ENCODE measurements around the gene TBX5. TPM values are rescaled to one million over a fixed set of nuclear protein-coding genes. Genes with fewer than 3 reads are reported as not detected.
A peak's percentile ranks its signal among the peaks of the same experiment; 100 is the strongest.

TBX5 gene
- total and polyA plus RNA-seq, 4 donors, result 0.33 to 0.42 TPM; not detected in 2

GRCh38 chr12:114445401-114446323, 39.7 kb upstream of the TBX5 start:
- 5% methylated on average over 32 of the region's 32 CpGs for WGBS, 2 donors
- Histone ChIP-seq H3K27ac (ENCODE audit: low read depth in 1 of 2, low read length in 2 of 2) (no peak overlapping the region), H3K4me1 (ENCODE audit: control insufficient read depth in 1 of 2, insufficient read depth in 2 of 2, low read length in 2 of 2) (no peaks in the 10 kb centered on the region), H3K9me3 (ENCODE audit: control insufficient read depth, low read length) (no peaks in the 10 kb centered on the region), H3K36me3 (ENCODE audit: control insufficient read depth in 1 of 2, insufficient read depth in 2 of 2, low read length in 1 of 2) (no peaks in the 10 kb centered on the region), H3K27me3 (ENCODE audit: control insufficient read depth in 1 of 2, insufficient read depth in 2 of 2, low read length in 1 of 2) (no peaks in the 10 kb centered on the region), H3K4me3 (ENCODE audit: low read length in 2 of 2) (no peak overlapping the region)
- intact Hi-C loops (cut with DNase I), result no loop called here
- ATAC-seq (ENCODE audit: low FRiP score), result no peak
- DNase-seq, result no peak

GRCh38 chr12:114444422-114445279, 38.7 kb upstream of the TBX5 start:
- Histone ChIP-seq H3K4me3 (ENCODE audit: low read length in 2 of 2) (no peak overlapping the region), H3K9me3 (ENCODE audit: control insufficient read depth, low read length) (no peaks in the 10 kb centered on the region), H3K36me3 (ENCODE audit: control insufficient read depth in 1 of 2, insufficient read depth in 2 of 2, low read length in 1 of 2) (no peaks in the 10 kb centered on the region), H3K4me1 (ENCODE audit: control insufficient read depth in 1 of 2, insufficient read depth in 2 of 2, low read length in 2 of 2) (no peaks in the 10 kb centered on the region), H3K27me3 (ENCODE audit: control insufficient read depth in 1 of 2, insufficient read depth in 2 of 2, low read length in 1 of 2) (no peaks in the 10 kb centered on the region), H3K27ac (ENCODE audit: low read depth in 1 of 2, low read length in 2 of 2) (no peak overlapping the region)
- intact Hi-C loops (cut with DNase I), result no loop called here
- 4 to 5% methylated on average over 44 of the region's 44 CpGs for WGBS, 2 donors
- ATAC-seq (ENCODE audit: low FRiP score), result no peak
- DNase-seq, result no peak

GRCh38 chr12:114443607-114444421, 37.9 kb upstream of the TBX5 start:
- ATAC-seq (ENCODE audit: low FRiP score), result no peak
- no peak overlapping the region for H3K27ac ChIP-seq (ENCODE audit: low read depth in 1 of 2, low read length in 2 of 2)
- H3K4me1 ChIP-seq (ENCODE audit: control insufficient read depth in 1 of 2, insufficient read depth in 2 of 2, low read length in 2 of 2), result no peaks in the 10 kb centered on the region
- intact Hi-C loops (cut with DNase I), result no loop called here
- H3K27me3 ChIP-seq (ENCODE audit: control insufficient read depth in 1 of 2, insufficient read depth in 2 of 2, low read length in 1 of 2), result no peaks in the 10 kb centered on the region
- peak in 1 of 2 donors; percentile 72 for DNase-seq
- H3K9me3 ChIP-seq (ENCODE audit: control insufficient read depth, low read length), result no peaks in the 10 kb centered on the region
- no peaks in the 10 kb centered on the region for H3K36me3 ChIP-seq (ENCODE audit: control insufficient read depth in 1 of 2, insufficient read depth in 2 of 2, low read length in 1 of 2)
- H3K4me3 ChIP-seq (ENCODE audit: low read length in 2 of 2), result no peak overlapping the region
- 1 to 2% methylated on average over 53 of the region's 53 CpGs for WGBS, 2 donors

GRCh38 chr12:114442578-114442977, 36.6 kb upstream of the TBX5 start:
- no peaks in the 10 kb centered on the region for H3K27me3 ChIP-seq (ENCODE audit: control insufficient read depth in 1 of 2, insufficient read depth in 2 of 2, low read length in 1 of 2)
- H3K36me3 ChIP-seq (ENCODE audit: control insufficient read depth in 1 of 2, insufficient read depth in 2 of 2, low read length in 1 of 2), result no peaks in the 10 kb centered on the region
- WGBS, 2 donors, result 5% methylated on average over 1 of the region's 1 CpG
- peaks cover 2% of the 10 kb centered on the region for H3K9me3 ChIP-seq (ENCODE audit: control insufficient read depth, low read length)
- H3K27ac ChIP-seq (ENCODE audit: low read depth in 1 of 2, low read length in 2 of 2), result no peak overlapping the region
- no peak overlapping the region for H3K4me3 ChIP-seq (ENCODE audit: low read length in 2 of 2)
- no peaks in the 10 kb centered on the region for H3K4me1 ChIP-seq (ENCODE audit: control insufficient read depth in 1 of 2, insufficient read depth in 2 of 2, low read length in 2 of 2)
- DNase-seq (no peak), ATAC-seq (ENCODE audit: low FRiP score) (no peak)
- intact Hi-C loops (cut with DNase I), result no loop called here

GRCh38 chr12:114441545-114441944, 35.6 kb upstream of the TBX5 start:
- Histone ChIP-seq H3K36me3 (ENCODE audit: control insufficient read depth in 1 of 2, insufficient read depth in 2 of 2, low read length in 1 of 2) (no peaks in the 10 kb centered on the region), H3K27ac (ENCODE audit: low read depth in 1 of 2, low read length in 2 of 2) (no peak overlapping the region), H3K27me3 (ENCODE audit: control insufficient read depth in 1 of 2, insufficient read depth in 2 of 2, low read length in 1 of 2) (no peaks in the 10 kb centered on the region), H3K4me3 (ENCODE audit: low read length in 2 of 2) (no peak overlapping the region), H3K9me3 (ENCODE audit: control insufficient read depth, low read length) (peaks cover 4% of the 10 kb centered on the region), H3K4me1 (ENCODE audit: control insufficient read depth in 1 of 2, insufficient read depth in 2 of 2, low read length in 2 of 2) (no peaks in the 10 kb centered on the region)
- intact Hi-C loops (cut with DNase I), result no loop called here
- 3 to 7% methylated on average over 6 of the region's 6 CpGs for WGBS, 2 donors
- ATAC-seq (ENCODE audit: low FRiP score) (no peak), DNase-seq (no peak)

- Histone ChIP-seq H3K9me3 (ENCODE audit: control insufficient read depth, low read length) (peaks cover 4% of the 10 kb centered on the region), H3K4me1 (ENCODE audit: control insufficient read depth in 1 of 2, insufficient read depth in 2 of 2, low read length in 2 of 2) (no peaks in the 10 kb centered on the region), H3K27me3 (ENCODE audit: control insufficient read depth in 1 of 2, insufficient read depth in 2 of 2, low read length in 1 of 2) (no peaks in the 10 kb centered on the region), H3K27ac (ENCODE audit: low read depth in 1 of 2, low read length in 2 of 2) (no peak overlapping the region), H3K4me3 (ENCODE audit: low read length in 2 of 2) (no peak overlapping the region), H3K36me3 (ENCODE audit: control insufficient read depth in 1 of 2, insufficient read depth in 2 of 2, low read length in 1 of 2) (no peaks in the 10 kb centered on the region)
- WGBS, 2 donors, result 3 to 4% methylated on average over 23 of the region's 23 CpGs
- intact Hi-C loops (cut with DNase I), result no loop called here
- no peak for DNase-seq
- ATAC-seq (ENCODE audit: low FRiP score), result no peak
Measured at GRCh38 chr12:114441039-114441383, 35.1 kb upstream of the TBX5 start.

GRCh38 chr12:114440270-114441038, 34.5 kb upstream of the TBX5 start:
- intact Hi-C loops (cut with DNase I), result no loop called here
- ATAC-seq (ENCODE audit: low FRiP score), result no peak
- H3K27me3 ChIP-seq (ENCODE audit: control insufficient read depth in 1 of 2, insufficient read depth in 2 of 2, low read length in 1 of 2), result no peaks in the 10 kb centered on the region
- no peak overlapping the region for H3K4me3 ChIP-seq (ENCODE audit: low read length in 2 of 2)
- H3K9me3 ChIP-seq (ENCODE audit: control insufficient read depth, low read length), result peaks cover 4% of the 10 kb centered on the region
- no peak overlapping the region for H3K27ac ChIP-seq (ENCODE audit: low read depth in 1 of 2, low read length in 2 of 2)
- no peak for DNase-seq
- H3K4me1 ChIP-seq (ENCODE audit: control insufficient read depth in 1 of 2, insufficient read depth in 2 of 2, low read length in 2 of 2), result no peaks in the 10 kb centered on the region
- no peaks in the 10 kb centered on the region for H3K36me3 ChIP-seq (ENCODE audit: control insufficient read depth in 1 of 2, insufficient read depth in 2 of 2, low read length in 1 of 2)
- 2 to 4% methylated on average over 54 of the region's 54 CpGs for WGBS, 2 donors

- Histone ChIP-seq H3K27ac (ENCODE audit: low read depth in 1 of 2, low read length in 2 of 2) (no peak overlapping the region), H3K27me3 (ENCODE audit: control insufficient read depth in 1 of 2, insufficient read depth in 2 of 2, low read length in 1 of 2) (no peaks in the 10 kb centered on the region), H3K4me3 (ENCODE audit: low read length in 2 of 2) (no peak overlapping the region), H3K4me1 (ENCODE audit: control insufficient read depth in 1 of 2, insufficient read depth in 2 of 2, low read length in 2 of 2) (no peaks in the 10 kb centered on the region), H3K36me3 (ENCODE audit: control insufficient read depth in 1 of 2, insufficient read depth in 2 of 2, low read length in 1 of 2) (no peaks in the 10 kb centered on the region), H3K9me3 (ENCODE audit: control insufficient read depth, low read length) (peaks cover 4% of the 10 kb centered on the region)
- ATAC-seq (ENCODE audit: low FRiP score), result no peak
- no peak for DNase-seq
- intact Hi-C loops (cut with DNase I), result no loop called here
- 1 to 4% methylated on average over 19 of the region's 19 CpGs for WGBS, 2 donors
Measured at GRCh38 chr12:114439817-114440216, 33.9 kb upstream of the TBX5 start.

Data from aorta (tissue), 5 donors.